ENCODE measurements around the gene PRODH2. TPM values are rescaled to one million over a fixed set of nuclear protein-coding genes. Genes with fewer than 3 reads are reported as not detected.

The PRODH2 gene
- total RNA-seq, 4 donors from 2014 or later, result not detected

DNA sequence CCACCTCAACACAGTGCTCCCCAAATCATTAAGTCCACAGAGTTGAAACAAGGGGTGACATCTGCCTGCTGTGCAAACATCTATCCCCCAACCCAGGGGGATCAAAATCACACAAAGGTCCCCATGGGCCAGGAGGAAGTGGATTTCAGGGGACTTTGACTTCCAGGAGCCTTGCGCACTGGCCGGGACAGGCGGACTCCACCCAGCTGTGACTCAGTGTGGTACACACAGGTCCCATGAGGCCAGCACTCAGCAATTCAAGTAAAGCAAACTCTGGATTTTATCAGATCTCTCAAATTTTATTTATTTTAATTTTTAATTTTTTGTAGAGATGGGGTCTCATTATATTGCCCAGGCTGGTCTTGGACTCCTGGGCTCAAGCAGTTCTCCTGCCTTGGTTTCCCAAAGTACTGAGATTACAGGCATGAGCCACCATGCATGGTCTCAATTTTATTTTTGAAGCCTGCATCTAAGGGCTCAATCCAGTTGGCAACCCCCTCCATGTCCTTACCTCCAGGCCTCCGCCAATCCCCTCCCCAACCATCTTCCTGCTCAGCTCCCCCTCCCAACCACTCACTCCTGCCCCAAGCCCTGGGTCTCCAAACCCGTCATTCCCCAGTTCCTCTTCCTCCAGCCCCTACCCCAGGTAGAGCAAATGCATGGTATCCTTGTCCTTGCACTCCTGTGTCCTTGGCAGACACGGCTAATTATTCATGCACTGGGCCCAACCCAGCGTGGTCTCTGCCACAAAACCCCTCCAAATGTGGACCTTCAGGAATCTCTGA, 19.1 kb downstream of the PRODH2 start:
- TF ChIP-seq POLR2A (IDR thresholded peaks at IDR 0.05), result no peak
- TF ChIP-seq, protein P1, sequence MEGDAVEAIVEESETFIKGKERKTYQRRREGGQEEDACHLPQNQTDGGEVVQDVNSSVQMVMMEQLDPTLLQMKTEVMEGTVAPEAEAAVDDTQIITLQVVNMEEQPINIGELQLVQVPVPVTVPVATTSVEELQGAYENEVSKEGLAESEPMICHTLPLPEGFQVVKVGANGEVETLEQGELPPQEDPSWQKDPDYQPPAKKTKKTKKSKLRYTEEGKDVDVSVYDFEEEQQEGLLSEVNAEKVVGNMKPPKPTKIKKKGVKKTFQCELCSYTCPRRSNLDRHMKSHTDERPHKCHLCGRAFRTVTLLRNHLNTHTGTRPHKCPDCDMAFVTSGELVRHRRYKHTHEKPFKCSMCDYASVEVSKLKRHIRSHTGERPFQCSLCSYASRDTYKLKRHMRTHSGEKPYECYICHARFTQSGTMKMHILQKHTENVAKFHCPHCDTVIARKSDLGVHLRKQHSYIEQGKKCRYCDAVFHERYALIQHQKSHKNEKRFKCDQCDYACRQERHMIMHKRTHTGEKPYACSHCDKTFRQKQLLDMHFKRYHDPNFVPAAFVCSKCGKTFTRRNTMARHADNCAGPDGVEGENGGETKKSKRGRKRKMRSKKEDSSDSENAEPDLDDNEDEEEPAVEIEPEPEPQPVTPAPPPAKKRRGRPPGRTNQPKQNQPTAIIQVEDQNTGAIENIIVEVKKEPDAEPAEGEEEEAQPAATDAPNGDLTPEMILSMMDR (IDR thresholded peaks at IDR 0.05), result no peak
- WGBS, 2 donors, result 60 to 64% methylated on average over 7 of the region's 7 CpGs
- no peak overlapping the region for H3K4me3 ChIP-seq (ENCODE audit: low read depth, poor library complexity, severe bottlenecking)
- no peak for DNase-seq (ENCODE audit: low spot score in 2 of 2)
- intact Hi-C loops (cut with DNase I; ENCODE audit: low total_unique reads), result loop anchor here (5.0 kb wide), 1 partner anchor 604 kb away; no protein-coding TSS in a partner anchor

DNA sequence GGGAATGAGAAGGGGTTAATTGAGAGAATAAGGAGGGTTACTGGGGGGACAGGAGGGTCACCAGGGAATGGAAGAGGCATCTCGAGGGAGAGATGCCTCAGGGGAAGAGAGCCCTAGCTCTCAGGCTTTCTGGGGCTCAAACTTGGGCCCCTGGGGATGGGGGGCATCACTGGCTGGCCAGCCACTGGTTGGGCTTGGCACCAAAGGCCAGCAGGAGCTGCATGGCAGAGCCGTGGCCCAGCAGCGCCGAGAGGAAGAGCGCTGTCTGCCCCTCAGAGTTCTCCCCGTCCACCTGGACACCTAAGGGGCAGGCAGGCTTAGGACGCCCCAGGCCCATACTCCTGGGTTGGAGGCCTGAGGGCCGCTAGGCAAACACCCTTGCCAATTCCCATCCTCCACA, 19.8 kb downstream of the PRODH2 start:
- DNase-seq (ENCODE audit: low spot score in 2 of 2), result no peak
- WGBS, 2 donors, result 59 to 75% methylated on average over 8 of the region's 8 CpGs
- intact Hi-C loops (cut with DNase I; ENCODE audit: low total_unique reads), result loop anchor here (5.0 kb wide), 1 partner anchor 604 kb away; no protein-coding TSS in a partner anchor
- TF ChIP-seq, protein P1 (IDR thresholded peaks at IDR 0.05), result no peak
- no peak for TF ChIP-seq POLR2A (IDR thresholded peaks at IDR 0.05)
- no peak overlapping the region for H3K4me3 ChIP-seq (ENCODE audit: low read depth, poor library complexity, severe bottlenecking)

DNA sequence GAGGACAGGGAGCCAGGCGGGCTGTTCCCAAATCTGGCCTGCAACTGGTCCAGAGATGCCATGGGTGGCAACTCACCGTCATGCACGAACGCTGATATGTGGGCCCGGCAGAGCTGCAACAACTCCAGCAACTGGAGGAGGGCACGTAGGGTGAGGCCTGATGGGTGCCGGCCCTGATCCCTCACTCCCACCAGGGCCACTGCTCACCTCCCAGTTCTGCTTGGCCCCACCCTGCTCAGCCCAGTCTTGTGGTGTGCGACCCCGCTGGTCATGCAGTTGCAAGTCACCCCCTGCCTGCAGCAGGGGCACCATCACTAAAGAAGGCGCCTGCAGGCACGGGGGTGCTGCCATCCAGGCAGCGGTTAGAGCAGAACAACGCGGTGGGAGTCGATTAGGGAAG, 20.3 kb downstream of the PRODH2 start:
- no peak overlapping the region for H3K4me3 ChIP-seq (ENCODE audit: low read depth, poor library complexity, severe bottlenecking)
- TF ChIP-seq, protein P1 (IDR thresholded peaks at IDR 0.05), result no peak
- no peak for TF ChIP-seq POLR2A (IDR thresholded peaks at IDR 0.05)
- intact Hi-C loops (cut with DNase I; ENCODE audit: low total_unique reads), result loop anchor here (5.0 kb wide), 1 partner anchor 605 kb away; no protein-coding TSS in a partner anchor
- 83 to 85% methylated on average over 11 to 14 of the region's 15 CpGs for WGBS, 2 donors
- DNase-seq (ENCODE audit: low spot score in 2 of 2), result no peak

DNA sequence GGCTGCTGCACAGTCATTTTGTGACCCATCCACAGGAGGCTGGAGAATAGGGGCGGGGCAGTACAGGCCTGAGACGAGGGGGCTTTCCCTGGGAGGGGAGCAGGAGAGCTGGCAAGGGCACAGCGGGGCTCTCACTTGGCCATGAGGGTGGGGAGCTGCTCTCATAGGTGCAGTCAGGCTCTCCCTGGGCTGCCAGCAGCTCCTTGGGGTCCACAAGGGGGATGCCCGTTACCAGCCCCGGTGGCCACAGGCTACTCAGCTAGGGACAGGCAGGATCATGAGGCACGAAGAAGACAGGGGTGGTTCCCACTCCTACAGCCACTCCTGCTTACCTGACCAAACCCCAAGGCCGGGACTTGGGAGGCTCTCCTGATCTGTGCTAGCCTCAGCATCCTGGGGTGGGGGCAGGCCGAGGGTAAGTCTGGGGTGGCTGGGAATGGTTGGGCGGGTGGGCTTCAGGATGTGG, 20.8 kb downstream of the PRODH2 start:
- no peak for DNase-seq (ENCODE audit: low spot score in 2 of 2)
- WGBS, 2 donors, result 84 to 92% methylated on average over 8 to 9 of the region's 9 CpGs
- TF ChIP-seq, protein P1 (IDR thresholded peaks at IDR 0.05), result no peak
- TF ChIP-seq POLR2A (IDR thresholded peaks at IDR 0.05), result no peak
- intact Hi-C loops (cut with DNase I; ENCODE audit: low total_unique reads), result loop anchor here (5.0 kb wide), 1 partner anchor 605 kb away; no protein-coding TSS in a partner anchor
- H3K4me3 ChIP-seq (ENCODE audit: low read depth, poor library complexity, severe bottlenecking), result no peak overlapping the region

DNA sequence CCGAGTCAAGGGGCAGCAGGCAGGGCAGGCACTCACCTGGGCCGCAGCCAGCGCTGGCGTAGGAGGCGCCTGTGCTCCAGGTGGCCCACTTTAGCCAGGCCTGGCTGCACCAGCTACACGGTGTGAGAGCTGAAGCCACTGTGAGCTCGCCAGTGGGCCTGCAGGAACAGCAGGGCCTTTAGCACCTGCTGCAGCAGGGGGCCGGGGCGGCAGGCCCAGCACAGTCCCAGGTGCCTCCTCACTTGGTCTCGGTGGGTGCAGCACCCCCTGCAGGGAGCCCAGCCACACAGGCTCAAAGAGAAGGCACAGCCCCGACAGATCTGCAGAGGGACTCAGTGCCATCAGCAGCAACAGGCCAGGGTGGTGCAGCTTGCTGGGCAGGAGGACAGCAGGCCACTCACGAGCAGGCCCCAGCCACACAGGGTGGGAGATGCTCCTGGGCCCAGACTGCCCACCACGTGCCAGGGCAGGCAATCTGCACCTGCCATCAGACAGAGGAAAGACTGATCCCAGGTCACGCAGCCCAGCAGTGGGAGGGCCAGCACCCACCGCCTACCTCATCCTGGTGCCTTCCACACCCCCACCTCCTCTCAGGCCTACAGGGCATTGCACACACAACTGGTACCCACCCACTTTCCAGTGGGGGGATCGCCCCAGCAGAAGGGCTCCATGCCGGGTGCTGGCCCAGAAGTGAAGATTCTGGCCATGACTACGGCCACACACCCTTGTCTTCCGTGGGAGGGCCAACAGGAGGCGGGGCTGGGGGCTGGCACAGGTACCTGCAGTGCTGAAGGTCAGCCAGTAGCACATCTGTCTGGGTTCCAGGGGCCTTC, 21.4 kb downstream of the PRODH2 start:
- 61 to 62% methylated on average over 10 to 18 of the region's 20 CpGs for WGBS, 2 donors
- intact Hi-C loops (cut with DNase I; ENCODE audit: low total_unique reads), result loop anchor here (5.0 kb wide), 1 partner anchor 606 kb away; no protein-coding TSS in a partner anchor
- DNase-seq (ENCODE audit: low spot score in 2 of 2), result no peak
- H3K4me3 ChIP-seq (ENCODE audit: low read depth, poor library complexity, severe bottlenecking), result no peak overlapping the region
- no peak for TF ChIP-seq POLR2A (IDR thresholded peaks at IDR 0.05)
- TF ChIP-seq, protein P1 (IDR thresholded peaks at IDR 0.05), result no peak
